ENCODE measurements around the gene TNNT1. TPM values are rescaled to one million over a fixed set of nuclear protein-coding genes. Genes with fewer than 3 reads are reported as not detected.

Gene TNNT1
- total RNA-seq, 1 donor, result under 0.01 TPM

- no peak for DNase-seq (ENCODE audit: low read depth)
- H3K4me3 ChIP-seq (ENCODE audit: low read depth, low read length), result no peak overlapping the region
- TF ChIP-seq CTCF (IDR thresholded peaks at IDR 0.05; ENCODE audit: insufficient read depth, low read depth, low read length), result no peak
Observed at GRCh38 chr19:55169136-55169535, 20.1 kb upstream of the TNNT1 start.

DNA sequence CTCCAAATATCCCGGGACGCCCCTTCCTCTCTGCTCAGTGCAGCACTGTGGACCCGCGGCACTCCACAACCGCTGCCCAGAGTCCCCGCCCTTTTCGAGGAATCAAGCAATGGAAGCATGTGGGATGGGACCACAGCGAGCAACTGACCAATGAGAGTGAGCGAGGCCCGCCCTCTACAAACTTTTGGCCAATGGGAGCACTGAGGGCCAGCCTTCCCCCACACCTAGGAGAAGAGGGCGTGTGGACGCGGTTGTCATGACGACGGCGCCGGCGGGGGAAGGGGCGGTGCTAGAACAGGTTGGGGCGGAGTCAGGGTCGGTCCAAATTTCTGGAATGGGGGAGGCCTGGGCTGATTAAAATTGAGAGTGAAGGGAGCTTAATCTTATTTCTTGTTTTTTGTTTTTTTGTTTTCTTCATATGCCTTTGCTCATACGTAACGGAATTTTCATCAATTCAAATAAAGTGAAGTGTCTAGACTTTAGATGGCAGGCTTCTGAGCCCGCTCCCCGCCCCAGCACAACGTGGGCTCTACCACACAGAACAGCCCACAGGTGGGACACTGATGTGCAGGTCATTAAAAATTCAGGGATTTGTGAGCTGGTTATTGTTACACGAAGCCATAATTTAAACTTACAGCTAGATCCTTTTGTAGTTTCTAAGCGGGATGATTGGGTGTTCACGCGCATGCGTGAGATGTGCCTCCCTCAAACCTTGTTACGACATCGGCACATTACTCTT is 17.7 kb upstream of the TNNT1 start, which contains the start of gene DNAAF3:
Gene DNAAF3, minus strand, starts transcription at position 84 of the 739 bp plus-strand sequence. CDS start 200 bp downstream, outside the sequence.
- TF ChIP-seq CTCF (IDR thresholded peaks at IDR 0.05; ENCODE audit: insufficient read depth, low read depth, low read length), result no peak
- peak within 1 kb of the TSS; percentile 67 for H3K4me3 ChIP-seq (ENCODE audit: low read depth, low read length)
- DNase-seq (ENCODE audit: low read depth), result peak; percentile 97

DNA sequence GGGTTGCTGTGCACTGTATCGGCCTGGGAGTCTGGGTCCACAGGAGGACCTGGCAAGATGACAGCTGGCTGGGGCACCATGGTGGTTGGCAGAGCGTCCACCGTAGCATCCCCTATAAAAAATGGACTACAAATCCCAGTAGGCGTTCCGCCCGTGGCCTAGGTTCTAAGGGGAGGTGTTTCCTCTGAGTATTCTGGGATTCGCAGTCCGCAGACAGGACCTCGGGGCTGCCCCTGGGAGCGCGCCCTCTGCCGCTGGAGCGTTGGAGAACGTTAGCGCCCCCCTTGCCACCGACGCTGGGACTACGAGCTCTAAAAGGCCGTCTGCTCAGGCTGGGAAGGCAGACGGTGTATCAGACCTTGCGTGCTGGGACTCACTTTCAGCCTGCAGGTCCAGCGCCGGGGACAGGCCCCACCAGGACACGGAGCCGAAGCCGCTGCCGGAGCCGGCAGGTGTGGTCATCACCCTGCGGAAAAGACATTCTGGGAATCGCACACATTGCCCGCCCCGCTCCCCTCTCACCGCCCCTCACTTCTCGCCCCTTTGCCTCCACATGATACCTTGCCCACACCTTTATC is 17.0 kb upstream of the TNNT1 start:
- TF ChIP-seq CTCF (IDR thresholded peaks at IDR 0.05; ENCODE audit: insufficient read depth, low read depth, low read length), result peak; percentile 53
- peak; percentile 65 for DNase-seq (ENCODE audit: low read depth)
- H3K4me3 ChIP-seq (ENCODE audit: low read depth, low read length), result peak overlapping the region; percentile 67

- no peak for DNase-seq (ENCODE audit: low read depth)
- no peak for TF ChIP-seq CTCF (IDR thresholded peaks at IDR 0.05; ENCODE audit: insufficient read depth, low read depth, low read length)
Observed at GRCh38 chr19:55161571-55162322, 12.7 kb upstream of the TNNT1 start.

GRCh38 chr19:55160986-55161365 is 12.0 kb upstream of the TNNT1 start:
- no peak overlapping the region for H3K4me3 ChIP-seq (ENCODE audit: low read depth, low read length)
- no peak for DNase-seq (ENCODE audit: low read depth)

More at GRCh38 chr19:55161571-55162322, 12.7 kb upstream of the TNNT1 start:
- no peak overlapping the region for H3K4me3 ChIP-seq (ENCODE audit: low read depth, low read length)

More at GRCh38 chr19:55160986-55161365, 12.0 kb upstream of the TNNT1 start:
- no peak for TF ChIP-seq CTCF (IDR thresholded peaks at IDR 0.05; ENCODE audit: insufficient read depth, low read depth, low read length)

All from fibroblast of villous mesenchyme (primary cell).